ENCODE results near the gene ZNF616. TPM values are rescaled to one million over a fixed set of nuclear protein-coding genes. Genes with fewer than 3 reads are reported as not detected.

Gene ZNF616
- total RNA-seq, 2 donors from 2014 or later: 5.4 to 11.6 TPM

DNA sequence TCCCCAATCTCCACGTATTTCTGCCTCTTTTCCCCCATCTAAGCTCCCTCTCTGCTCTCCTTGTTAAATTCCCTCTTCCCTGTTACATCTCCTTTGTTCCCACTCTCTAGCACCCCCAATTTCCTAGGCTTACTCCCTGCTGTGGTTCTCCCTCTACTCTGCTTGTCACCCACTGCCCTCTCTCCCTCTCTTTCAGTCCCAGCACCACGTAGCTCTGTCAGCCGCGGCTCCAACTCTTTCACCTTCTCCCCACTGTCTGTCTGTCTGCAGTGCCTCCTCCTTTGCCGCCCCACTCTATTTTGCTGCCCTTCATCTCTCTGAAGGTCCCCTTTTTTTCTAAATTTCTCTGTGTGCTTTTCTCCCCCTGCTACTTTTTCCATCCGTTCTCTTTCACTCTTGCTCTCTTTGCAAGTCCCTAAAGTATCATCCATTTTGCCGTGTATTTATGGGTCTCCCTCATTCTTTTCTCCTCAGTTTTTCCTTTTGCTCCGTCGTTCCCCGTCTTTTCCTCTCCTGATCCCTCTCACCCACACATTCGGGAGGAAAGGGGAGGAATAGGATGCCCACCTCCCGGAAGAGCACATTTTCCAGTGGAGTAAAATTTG lies 45.1 kb downstream of the ZNF616 start:
- Mint-ChIP-seq H3K36me3 (ENCODE audit: low read depth) (peaks cover 61% of the 10 kb centered on the region), H3K9me3 (peaks cover 49% of the 10 kb centered on the region), H3K27me3 (no peaks in the 10 kb centered on the region), H3K4me1 (peaks cover 28% of the 10 kb centered on the region), H3K4me3 (peak overlapping the region; percentile 100), H3K27ac (peak overlapping the region; percentile 99)
- no peak for ATAC-seq (replicated peaks)

DNA sequence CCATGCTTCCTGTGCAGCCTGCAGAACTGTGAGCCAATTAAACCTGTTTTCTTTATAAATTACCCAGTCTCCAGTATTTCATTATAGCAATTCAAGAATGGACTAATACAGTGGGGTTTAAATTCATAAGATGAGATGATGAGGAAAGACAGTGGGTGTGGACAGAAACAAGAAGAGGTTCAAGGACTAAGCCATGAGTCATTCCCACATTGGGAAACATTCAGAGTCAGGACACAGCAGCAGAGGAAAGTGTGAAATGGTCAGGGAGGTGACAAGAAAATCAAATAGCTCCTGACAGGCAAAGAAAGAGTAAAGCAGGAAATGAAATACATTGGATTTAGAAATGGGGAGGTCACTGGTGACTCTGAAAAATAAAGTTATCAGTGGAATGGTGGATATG lies 53.3 kb downstream of the ZNF616 start:
- no peaks in the 10 kb centered on the region for H3K27me3 Mint-ChIP-seq
- H3K4me3 Mint-ChIP-seq: no peak overlapping the region
- H3K4me1 Mint-ChIP-seq: peaks cover 5% of the 10 kb centered on the region
- ATAC-seq (replicated peaks): no peak
- peaks cover 100% of the 10 kb centered on the region for H3K36me3 Mint-ChIP-seq (ENCODE audit: low read depth)
- no peak overlapping the region for H3K27ac Mint-ChIP-seq
- H3K9me3 Mint-ChIP-seq: peaks cover 30% of the 10 kb centered on the region

- no peaks in the 10 kb centered on the region for H3K27me3 Mint-ChIP-seq
- ATAC-seq (replicated peaks): no peak
- H3K9me3 Mint-ChIP-seq: peaks cover 52% of the 10 kb centered on the region
- H3K36me3 Mint-ChIP-seq (ENCODE audit: low read depth): peaks cover 100% of the 10 kb centered on the region
- no peaks in the 10 kb centered on the region for H3K4me1 Mint-ChIP-seq
- no peak overlapping the region for H3K4me3 Mint-ChIP-seq
- no peak overlapping the region for H3K27ac Mint-ChIP-seq
Observed at GRCh38 chr19:52070496-52070895, 69.2 kb downstream of the ZNF616 start.

DNA sequence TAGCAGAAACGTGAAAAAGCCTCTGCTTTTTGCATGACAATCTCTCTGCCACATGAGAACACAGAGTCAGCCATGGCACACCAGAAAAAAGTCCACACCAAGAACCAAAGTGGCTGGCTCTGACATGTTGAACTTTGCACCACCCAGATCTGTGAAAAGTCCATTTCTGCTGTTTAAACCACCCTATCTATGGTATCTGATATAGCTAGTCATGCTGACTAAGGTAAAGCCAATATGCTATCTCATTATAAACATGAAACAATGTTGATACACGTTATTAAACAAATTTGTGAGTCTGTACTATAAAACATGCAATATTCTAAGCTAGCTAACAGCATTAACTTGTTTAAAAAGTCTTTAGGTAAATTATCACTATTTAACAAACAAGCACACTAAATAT lies 70.1 kb downstream of the ZNF616 start:
- ATAC-seq (replicated peaks): no peak
- Mint-ChIP-seq H3K4me3 (no peak overlapping the region), H3K36me3 (ENCODE audit: low read depth) (peaks cover 98% of the 10 kb centered on the region), H3K9me3 (peaks cover 48% of the 10 kb centered on the region), H3K27ac (no peak overlapping the region), H3K27me3 (no peaks in the 10 kb centered on the region), H3K4me1 (no peaks in the 10 kb centered on the region)

DNA sequence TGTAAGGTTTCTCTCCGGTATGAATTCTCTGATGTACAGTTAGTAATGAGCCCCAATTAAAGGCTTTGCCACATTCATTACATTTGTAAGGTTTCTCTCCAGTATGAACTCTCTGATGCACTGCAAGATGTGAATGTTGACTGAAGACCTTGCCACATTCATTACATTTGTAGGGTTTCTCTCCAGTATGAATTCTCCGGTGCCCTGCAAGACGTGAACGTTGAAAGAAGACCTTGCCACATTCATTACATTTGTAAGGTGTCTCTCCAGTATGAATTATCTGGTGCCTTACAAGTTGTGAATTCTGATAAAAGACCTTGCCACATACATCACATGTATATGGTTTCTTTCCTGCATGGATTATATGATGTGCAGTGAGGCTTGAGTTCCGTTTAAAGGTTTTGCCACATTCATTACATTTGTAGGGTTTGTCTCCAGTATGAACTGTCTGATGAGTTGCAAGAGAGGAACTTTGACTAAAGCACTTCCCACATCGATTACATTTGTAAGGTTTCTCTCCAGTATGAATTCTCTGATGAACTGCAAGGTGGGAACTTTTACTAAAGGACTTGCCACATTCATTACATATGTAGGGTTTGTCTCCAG lies 73.4 kb downstream of the ZNF616 start:
- Mint-ChIP-seq H3K9me3 (peaks cover 47% of the 10 kb centered on the region), H3K4me1 (no peaks in the 10 kb centered on the region), H3K27ac (no peak overlapping the region), H3K27me3 (no peaks in the 10 kb centered on the region), H3K4me3 (no peak overlapping the region), H3K36me3 (ENCODE audit: low read depth) (peaks cover 73% of the 10 kb centered on the region)
- no peak for ATAC-seq (replicated peaks)

- Mint-ChIP-seq H3K27me3 (no peaks in the 10 kb centered on the region), H3K9me3 (peaks cover 46% of the 10 kb centered on the region), H3K4me3 (no peak overlapping the region), H3K4me1 (no peaks in the 10 kb centered on the region), H3K36me3 (ENCODE audit: low read depth) (peaks cover 63% of the 10 kb centered on the region), H3K27ac (no peak overlapping the region)
- no peak for ATAC-seq (replicated peaks)
Observed at GRCh38 chr19:52065399-52065798, 74.3 kb downstream of the ZNF616 start.

Other genes with a start within 250 kb of the ZNF616 start
- 1 to 10 TPM; 4.4 to 6.9 TPM for gene ZNF649, start 234.9 kb downstream of the ZNF616 start, total RNA-seq
- gene ZNF613, start 212.5 kb downstream of the ZNF616 start, total RNA-seq: 1 to 10 TPM; 3.5 to 4.3 TPM
- gene ZNF350, start 153.1 kb downstream of the ZNF616 start, total RNA-seq: 10 to 100 TPM in 1 of 2 donors, 1 to 10 TPM in 1; 6.2 to 12.8 TPM
- 10 to 100 TPM in 1 of 2 donors, 1 to 10 TPM in 1; 5.9 to 15.2 TPM for gene ZNF615, start 131.7 kb downstream of the ZNF616 start, total RNA-seq
- gene ZNF614, start 111.6 kb downstream of the ZNF616 start, total RNA-seq: 1 to 10 TPM; 7.0 to 7.7 TPM
- 10 to 100 TPM; 14.7 to 32.8 TPM for gene ZNF432, start 91.1 kb downstream of the ZNF616 start, total RNA-seq
- 10 to 100 TPM; 17.8 to 29.1 TPM for gene ZNF841, start 44.2 kb downstream of the ZNF616 start, total RNA-seq
- gene ZNF836, start 31.7 kb upstream of the ZNF616 start, total RNA-seq: 10 to 100 TPM in 1 of 2 donors, 1 to 10 TPM in 1; 8.8 to 15.1 TPM
- gene PPP2R1A, start 50.1 kb upstream of the ZNF616 start, total RNA-seq: 100 to 1,000 TPM; 165 to 201 TPM
- 10 to 100 TPM; 18.4 to 31.4 TPM for gene ZNF766, start 129.6 kb upstream of the ZNF616 start, total RNA-seq
- gene ZNF480, start 157.2 kb upstream of the ZNF616 start, total RNA-seq: 1 to 10 TPM; 2.5 to 9.6 TPM
- 1 to 10 TPM in 1 of 2 donors, under 1 TPM in 1; 0.17 to 3.8 TPM for gene ZNF610, start 196.3 kb upstream of the ZNF616 start, total RNA-seq
- 1 to 10 TPM; 5.7 to 10.0 TPM for gene ZNF880, start 230.0 kb upstream of the ZNF616 start, total RNA-seq

All from activated T-helper 17 cell treated with anti-CD3 and anti-CD28 coated beads, Interleukin-2, amount 50 U/mL, for 72 hours (primary cell).